NCI-H69 (cell line): ENCODE data around the gene KAZN.
A peak's percentile ranks its signal among the peaks of the same experiment; 100 is the strongest.

Experiments used
- DNase-seq: peaks from one replicate; lab custom pipeline; 2025; lab: John Stamatoyannopoulos, UW

KAZN gene

GRCh38 chr1:14743368-14743767 is 144.9 kb downstream of the KAZN start:
- no peak for DNase-seq

GRCh38 chr1:14745001-14745720 is 146.7 kb downstream of the KAZN start:
- peak; percentile 35 for DNase-seq

- DNase-seq = no peak
These were observed 147.3 kb downstream of the KAZN start for GRCh38 chr1:14745789-14746188.

- no peak for DNase-seq
These were observed 147.9 kb downstream of the KAZN start for GRCh38 chr1:14746393-14746792.

- no peak for DNase-seq
These were observed 149.7 kb downstream of the KAZN start for GRCh38 chr1:14748151-14748550.

GRCh38 chr1:14748977-14749376 is 150.5 kb downstream of the KAZN start:
- DNase-seq = no peak

GRCh38 chr1:14750490-14750889 is 152.0 kb downstream of the KAZN start:
- no peak for DNase-seq

DNA sequence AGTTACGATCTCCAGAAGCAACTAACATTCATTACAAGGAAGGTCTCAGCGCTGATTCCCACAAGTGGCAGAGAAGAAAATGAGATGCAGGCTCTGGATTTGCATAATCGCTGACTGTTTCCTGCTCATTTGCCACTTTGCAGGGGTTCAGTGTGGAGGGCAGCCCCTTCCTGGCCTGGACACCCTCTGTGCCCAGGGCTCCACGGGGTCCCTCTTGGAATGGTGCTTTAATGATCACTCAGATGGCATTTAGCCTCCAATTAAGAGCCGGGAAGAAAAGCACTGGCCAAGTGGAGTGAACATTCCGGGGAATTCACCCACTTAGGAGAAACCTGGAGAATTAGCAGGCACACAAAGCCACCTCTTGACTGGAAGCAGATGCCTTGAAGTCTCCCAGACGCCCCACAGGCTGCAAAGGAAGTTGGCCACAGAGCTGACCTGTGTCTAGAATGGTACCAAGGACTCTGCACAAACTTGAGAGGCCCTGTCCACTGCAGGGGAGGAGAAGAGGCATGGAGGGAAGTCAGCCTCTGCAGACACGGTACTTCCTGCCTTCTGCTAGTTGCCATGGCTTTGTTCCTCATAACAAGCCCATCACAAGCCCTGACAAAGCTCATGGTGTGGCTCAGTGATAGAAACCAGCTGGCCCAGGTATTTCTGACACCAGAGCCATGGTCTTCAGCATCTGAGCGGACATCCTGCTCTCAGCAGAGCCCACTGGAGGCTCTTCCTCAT is 157.2 kb downstream of the KAZN start:
- DNase-seq = no peak

DNA sequence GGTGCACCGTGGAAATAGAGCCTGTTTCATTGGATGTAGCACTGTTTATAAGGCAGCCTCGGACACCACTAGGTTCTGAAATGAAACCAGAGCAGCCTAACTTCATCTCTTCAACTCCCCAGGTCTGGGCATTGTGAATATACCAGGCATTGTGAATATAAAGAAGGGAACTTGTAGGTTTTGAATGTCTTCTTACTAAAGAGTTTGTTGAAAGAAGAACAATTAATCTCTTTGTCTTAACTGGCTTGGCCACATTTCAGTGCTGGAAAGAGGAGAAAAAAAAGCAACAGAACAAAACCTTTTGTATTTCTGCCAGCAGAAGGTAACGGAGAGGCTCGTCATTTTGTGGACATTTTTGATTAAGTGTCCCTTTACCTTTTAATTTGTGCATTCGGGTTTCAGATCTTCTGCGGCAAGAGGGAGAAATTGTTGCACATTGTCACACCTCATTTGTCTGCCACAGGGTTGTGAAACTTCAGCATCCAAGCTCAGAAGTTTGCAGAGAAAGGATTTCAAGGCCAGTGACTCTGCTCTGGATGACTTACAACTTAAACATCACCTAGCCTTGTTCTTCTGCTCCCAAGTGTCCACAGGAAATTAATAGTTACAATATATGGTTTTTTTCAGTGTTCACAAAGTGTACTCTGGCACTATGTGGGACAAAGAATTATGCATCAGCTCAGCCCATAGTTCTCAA is 158.3 kb downstream of the KAZN start:
- DNase-seq = no peak

DNA sequence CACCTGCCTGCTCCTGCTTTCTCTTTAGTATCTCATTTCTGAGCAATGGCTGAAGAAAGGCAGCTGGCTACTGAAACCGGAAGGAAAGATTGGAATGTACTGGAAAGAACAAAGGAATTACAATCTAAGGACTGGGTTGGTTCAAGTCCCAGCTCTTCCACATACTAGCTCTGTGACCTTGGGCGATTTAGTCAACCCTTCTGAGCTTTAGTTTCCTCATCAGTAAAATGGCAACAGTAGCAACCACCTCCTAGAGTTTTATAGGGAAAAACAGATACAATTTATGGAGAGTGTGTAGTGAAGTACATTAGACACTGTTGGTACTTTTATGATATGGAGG is 158.8 kb downstream of the KAZN start:
- DNase-seq = no peak

DNA sequence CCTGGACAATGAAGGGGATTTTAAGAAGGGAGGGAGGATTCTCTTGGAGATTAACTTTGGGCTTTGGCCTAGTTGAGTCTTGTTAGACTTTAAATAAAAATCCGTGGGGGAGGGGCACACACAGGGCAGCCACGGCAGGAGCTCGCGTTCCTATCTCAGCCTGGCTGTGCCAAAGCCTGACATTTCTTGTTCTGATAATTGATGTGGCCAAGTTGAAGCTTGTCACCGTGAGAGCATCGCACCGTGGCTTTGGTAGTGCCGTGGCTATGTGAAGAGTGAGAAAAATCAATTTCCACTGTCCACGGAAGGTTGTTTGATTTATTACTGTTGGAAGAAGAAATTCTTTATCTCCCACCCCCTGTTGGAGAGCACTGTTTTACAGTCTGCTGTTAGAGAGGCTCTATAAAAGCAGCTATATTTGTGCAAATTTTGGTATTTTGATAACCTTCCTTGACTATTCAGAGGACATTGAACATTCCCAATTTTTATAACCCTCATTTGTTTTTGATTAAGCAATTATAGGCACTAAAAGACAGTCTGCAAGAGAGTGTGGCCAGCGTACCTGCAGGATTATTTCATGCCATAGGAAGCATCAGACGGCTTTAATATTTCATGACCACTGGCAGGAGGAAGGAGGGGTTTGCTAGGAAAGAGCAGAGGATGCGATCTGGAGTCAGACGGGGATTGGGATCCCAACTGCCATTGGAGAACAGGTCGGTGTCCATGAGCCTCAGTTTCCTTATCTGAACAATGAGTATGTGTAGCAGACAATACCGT is 160.7 kb downstream of the KAZN start:
- no peak for DNase-seq

DNA sequence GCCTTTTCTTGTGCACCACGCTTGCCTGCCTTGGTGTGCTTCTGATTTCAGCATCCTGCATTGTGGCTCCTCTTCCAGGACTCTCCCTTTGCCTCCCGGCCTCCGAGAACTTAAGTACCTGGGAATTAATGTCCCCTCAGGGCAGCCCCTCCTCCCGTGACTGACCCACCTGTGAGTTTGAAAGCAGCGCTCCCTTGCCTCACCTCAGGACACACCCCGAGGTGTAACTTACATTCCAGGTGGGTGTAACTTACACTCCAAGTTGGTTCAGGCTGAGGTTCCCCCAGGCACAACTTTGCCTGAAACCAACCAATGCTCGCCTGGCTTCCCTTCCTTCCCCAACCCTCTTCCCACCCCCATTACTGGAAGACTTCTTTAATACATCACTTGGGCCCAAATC is 161.4 kb downstream of the KAZN start:
- no peak for DNase-seq

GRCh38 chr1:14760780-14761179 is 162.3 kb downstream of the KAZN start:
- DNase-seq = no peak

- peak; percentile 19 for DNase-seq
These were observed 163.0 kb downstream of the KAZN start for GRCh38 chr1:14761291-14762153.

- no peak for DNase-seq
These were observed 165.5 kb downstream of the KAZN start for GRCh38 chr1:14763977-14764376.

- DNase-seq = peak; percentile 91
These were observed 167.3 kb downstream of the KAZN start for GRCh38 chr1:14765773-14766172.

- DNase-seq = no peak
These were observed 168.6 kb downstream of the KAZN start for GRCh38 chr1:14767075-14767474.

DNA sequence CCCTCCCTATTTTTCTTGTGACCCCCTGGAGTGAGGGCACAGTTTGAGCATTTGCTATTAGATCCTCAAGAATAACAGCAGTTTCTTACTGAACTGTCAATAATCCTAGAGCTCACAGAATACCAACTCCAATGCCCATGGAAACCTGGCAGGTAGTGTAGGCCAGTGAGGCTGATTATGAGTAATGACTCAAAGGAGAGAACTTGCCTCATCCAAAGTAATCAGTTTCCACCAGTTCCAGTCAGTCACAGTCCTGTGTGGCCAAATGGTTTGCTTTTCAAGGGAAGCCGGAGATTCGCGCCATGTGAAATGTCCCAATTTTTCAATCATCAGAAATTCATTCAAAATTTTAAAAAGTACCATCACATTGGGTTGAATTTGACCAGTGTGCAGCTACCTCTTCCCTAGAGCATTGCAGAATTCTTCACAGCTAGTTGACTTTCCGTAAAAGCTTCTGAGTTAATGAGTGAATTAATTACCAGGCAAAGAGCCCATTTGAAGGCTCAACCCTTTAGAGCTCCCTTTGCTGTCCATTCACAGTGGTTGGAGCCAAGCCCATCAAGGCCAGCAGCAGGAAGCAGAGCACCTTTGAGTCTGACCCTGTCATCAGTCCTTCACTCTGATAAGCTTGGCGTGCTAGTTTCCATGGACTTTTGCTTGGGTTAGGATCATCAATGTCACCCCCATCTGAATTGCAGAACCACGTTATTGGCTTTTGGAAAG is 170.3 kb downstream of the KAZN start:
- DNase-seq = no peak

DNA sequence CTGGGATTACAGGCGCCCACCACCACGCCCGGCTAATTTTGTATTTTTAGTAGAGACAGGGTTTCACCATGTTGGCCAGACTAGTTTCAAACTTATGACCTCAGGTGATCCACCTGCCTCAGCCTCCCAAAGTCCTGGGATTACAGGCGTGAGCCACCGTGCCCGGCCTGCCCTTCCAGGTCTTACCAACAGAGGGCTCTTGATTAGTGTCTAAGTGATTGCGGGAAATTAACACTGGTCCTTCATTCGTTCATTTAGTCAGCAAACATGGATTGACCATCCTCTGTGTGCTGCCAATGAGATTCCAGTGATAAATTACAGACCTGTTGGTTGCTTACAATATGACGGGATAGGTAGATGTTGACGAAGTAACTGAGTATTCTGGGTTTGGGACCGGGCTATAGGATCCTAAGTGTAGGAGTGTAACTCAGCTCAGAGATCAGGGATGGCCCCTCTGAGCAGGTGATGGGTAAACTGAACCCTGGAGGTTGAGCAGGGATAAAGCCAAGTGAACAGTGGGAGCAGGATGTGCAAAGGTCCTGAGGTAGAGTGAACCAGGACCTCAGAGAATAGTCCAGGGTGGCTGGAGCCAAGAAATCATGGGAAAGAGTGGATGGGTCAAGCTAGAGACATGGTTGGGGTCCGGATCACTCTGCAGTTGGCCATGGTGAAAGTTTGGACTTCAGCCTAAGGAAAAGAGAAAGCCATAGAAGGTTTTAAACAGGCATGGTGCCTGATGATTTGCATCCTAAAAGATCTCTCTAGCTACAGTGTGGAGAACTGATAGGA is 171.2 kb downstream of the KAZN start:
- no peak for DNase-seq
